ENCODE measurements around the gene SMYD2.
A peak's percentile ranks its signal among the peaks of the same experiment; 100 is the strongest.

The SMYD2 gene, protein sequence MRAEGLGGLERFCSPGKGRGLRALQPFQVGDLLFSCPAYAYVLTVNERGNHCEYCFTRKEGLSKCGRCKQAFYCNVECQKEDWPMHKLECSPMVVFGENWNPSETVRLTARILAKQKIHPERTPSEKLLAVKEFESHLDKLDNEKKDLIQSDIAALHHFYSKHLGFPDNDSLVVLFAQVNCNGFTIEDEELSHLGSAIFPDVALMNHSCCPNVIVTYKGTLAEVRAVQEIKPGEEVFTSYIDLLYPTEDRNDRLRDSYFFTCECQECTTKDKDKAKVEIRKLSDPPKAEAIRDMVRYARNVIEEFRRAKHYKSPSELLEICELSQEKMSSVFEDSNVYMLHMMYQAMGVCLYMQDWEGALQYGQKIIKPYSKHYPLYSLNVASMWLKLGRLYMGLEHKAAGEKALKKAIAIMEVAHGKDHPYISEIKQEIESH

DNA sequence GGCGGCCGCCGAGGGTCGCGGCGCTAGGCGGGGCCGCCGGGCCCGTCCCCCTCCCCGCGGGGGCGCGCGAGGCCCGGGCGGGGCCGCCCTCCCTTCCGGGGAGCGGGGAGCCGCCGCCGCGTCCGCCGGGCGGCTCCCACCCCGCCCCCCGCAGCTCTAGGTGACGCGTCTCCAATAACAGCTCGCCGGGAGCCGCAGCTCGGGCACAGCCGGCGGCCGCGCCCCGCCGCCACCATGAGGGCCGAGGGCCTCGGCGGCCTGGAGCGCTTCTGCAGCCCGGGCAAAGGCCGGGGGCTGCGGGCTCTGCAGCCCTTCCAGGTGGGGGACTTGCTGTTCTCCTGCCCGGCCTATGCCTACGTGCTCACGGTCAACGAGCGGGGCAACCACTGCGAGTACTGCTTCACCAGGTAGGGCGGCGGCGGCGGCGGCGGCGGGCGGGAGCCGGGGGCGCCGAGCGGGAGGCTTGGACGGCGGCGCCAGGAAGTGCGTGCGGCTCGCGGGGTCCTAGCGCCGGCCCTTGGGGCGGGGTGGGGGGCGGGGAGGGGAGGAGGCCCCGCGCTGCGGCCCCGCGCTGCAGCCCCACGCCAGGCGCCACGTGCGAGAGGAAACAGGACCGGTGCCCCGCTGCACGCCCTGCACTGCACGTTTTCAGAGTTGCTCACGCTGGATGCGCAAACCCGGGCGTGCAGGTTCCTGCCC is at the start of gene SMYD2:
TSS of gene SMYD2 (plus strand) at position 139 of the 699 bp plus-strand sequence. CDS start at position 235, 96 bp downstream.
- peak; percentile 51 for DNase-seq (ENCODE audit: low spot score)

DNA sequence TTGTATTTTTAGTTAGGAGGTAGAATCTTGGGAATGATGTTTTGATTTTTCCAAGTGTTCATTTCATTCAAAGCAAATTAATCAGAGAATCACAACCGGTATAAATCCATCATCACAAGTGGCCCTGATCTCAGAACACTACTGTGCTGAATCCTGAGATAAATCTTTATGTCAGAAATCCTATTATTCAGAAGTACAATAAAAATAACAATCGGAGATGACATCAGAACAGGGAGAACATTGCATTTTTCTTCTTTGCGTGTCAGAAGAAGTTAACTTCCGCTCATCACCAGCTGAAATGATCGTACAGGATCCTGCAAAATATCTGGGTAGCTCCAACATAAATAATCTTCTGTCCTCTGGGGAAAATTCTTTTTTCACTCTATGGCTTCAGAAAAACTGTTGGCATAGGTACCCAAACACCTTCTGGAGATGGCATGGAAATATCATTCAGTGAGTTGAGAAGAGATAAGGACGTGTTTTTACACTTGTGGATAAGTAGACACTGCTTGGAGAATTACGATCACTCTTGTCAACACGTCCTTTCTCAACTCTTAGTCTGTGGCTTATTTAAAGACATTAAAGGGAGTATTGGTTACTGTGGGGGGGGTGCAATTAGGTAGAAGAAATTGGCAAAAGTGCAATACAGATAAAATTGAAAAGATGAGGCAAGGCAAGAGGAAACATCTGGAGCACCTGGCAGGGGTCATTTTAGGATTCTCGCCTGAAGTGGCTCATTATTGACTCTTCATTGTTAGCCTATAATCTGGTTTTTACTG is 46.9 kb upstream of the SMYD2 start:
- no peak for DNase-seq (ENCODE audit: low spot score)

DNA sequence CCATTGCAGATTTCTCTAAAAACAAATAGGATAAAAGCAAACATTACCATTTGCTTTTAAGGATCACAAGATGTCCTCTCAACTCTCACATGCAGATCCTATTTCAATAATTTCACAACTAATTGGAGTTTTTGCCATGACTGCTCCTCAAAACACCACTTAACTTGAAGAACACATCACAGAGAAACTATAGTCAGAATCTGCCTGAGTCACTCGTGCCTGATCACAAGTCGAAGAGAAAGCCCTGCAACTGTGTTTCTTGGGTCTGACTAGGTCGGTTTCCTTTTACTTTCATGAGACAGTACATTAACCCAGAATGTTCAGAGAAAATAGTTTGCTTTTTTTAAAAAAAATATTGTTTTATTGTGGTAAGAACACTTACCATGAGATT is 46.3 kb upstream of the SMYD2 start:
- DNase-seq (ENCODE audit: low spot score) = peak; percentile 36

DNA sequence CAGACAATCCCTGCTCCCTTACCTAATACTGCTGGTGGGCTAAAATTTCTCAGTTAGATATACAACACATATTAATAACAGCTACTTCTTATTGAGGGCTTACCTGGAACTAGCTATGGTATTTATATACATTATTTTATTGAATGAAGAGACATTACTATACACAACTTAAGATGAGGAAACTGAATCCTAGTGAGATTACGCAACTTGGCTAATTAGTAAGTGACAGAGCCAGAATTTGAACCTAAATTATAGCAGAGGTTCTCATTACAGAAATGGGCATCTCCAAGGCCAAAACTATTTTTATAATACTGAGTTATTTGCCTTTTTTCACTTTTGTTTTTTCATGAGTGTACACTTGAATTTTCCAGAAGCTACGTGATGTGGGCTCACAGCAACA is 44.5 kb upstream of the SMYD2 start:
- no peak for DNase-seq (ENCODE audit: low spot score)

DNA sequence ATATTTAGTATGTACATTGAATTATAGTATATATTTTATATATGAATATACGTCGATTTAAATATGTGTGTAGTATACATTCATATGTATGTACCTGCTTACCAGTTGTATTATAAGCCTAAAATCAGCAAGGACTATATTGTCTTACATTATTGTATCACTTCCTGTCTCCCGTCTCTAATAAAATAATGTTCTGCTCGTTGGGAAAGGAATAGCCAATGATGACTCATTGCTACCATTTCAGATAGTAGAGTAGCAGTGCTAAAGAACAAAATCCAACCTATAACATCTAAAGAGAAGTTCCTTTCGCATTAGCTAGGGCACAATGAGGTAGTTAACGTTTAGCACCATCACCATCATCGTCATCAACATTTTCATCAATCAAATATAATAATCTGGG is 39.9 kb upstream of the SMYD2 start:
- no peak for DNase-seq (ENCODE audit: low spot score)

DNA sequence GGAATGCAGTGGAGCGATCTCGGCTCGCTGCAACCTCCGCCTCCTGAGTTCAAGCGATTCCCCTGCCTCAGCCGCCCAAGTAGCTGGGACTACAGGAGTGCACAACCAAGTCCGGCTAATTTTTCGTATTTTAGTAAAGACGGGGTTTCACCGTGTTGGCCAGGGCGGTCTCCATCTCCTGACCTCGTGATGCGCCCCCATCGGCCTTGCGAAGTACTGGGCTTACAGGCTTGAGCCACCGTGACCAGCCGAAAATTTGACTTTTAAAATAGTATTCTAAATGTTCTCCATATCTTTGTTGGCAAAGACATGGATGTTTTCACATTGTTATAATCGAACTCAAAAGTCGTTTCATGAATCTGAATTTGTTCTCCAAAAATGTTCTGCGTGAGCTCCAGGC is 36.7 kb upstream of the SMYD2 start:
- DNase-seq (ENCODE audit: low spot score) = no peak

DNA sequence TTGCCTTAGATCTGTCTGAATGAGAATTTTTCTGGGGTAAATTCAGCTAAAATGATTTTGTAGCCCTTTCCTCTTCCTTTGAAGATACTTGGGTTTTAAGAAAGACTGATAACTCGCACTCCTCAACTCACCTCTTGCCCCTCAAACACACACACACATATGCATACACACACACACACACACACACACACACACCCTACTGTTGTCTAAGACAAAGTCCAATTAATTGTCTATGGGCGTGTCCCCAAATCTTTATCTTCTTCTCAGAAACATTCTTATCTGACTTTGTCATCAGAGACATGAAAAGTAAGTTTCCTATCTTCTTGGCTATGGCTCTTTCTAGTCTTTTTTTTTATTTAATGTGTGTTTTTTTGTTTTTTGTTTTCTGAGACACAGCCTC is 36.1 kb upstream of the SMYD2 start:
- DNase-seq (ENCODE audit: low spot score) = no peak

DNA sequence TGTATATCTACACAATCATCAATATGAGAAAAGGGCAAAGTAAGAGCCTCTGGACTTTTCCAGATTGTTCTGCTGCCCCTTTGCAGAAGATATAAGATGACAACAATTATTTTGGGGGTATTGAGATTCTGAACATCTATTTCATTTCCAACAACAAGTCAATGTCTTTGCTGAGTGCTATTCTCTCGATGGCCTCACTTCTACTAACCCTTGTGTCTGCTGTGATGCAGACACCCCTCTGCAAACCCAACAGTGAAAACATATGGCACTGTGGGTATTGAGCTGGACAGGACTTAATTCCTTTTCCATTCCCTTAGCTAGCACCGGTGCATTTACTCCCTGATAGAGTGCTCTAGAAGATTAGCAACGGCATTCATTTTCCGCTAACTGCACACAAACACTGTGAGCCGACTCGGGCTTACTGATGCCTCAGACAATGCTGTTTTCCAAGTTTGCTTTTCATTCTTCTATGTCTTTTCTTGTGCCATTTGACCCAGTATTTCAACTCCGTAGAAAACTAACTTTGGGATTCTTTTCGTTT is 33.4 kb upstream of the SMYD2 start:
- no peak for DNase-seq (ENCODE audit: low spot score)

DNA sequence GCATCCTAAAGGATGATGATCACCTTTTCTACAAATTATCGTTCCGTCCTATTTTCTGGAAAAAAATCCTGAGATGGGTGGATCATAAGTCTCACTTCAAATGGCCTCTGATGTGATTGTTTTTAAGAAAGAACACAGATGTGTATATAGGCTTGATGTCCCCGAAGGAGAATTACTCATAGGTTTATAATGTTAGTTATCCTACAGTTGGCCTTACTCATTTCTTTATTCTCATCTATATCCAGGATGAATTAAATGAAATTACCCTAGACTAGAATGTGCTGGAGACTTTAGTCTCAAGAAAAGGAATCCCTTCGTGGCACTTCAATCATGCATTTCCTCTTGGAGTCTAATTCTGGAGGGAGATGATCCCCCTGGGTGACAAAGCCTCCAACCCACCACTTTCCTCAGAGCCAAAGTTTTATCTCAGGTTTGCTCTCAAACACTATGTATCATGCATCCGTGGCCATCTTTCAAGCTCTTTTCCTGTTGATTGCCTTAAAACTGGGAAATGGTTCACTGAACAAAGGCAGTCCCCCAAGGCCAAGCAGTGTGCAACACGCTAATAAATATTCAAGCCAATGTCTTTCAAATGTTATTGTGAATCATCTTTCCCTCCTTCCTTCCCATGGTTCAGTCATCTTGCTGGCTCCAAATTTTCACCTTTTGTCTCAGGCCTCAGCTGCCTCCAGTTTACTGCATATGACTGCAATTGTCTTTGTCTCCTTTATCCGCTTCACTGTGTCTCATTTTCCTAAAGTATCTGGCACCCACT is 32.5 kb upstream of the SMYD2 start:
- DNase-seq (ENCODE audit: low spot score) = peak; percentile 51

DNA sequence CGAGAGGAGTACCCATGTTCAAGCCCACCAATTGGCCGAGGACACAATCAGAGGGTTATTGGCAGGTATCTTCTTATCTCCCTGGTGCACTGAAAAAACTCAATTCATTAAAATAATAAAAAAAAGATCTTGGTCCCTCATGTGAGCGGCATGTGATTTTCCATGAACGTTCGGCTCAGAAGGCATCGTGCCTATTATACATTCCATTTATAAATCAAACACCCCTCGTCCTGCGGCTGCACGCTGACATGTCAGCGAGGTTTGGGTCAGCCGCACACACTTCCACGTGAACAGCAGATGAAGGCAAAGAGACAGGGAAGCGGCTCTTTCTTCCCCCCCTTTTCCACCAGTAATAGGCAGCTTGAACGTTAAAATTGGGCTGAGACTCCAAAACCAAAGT is 31.3 kb upstream of the SMYD2 start:
- DNase-seq (ENCODE audit: low spot score) = no peak

DNA sequence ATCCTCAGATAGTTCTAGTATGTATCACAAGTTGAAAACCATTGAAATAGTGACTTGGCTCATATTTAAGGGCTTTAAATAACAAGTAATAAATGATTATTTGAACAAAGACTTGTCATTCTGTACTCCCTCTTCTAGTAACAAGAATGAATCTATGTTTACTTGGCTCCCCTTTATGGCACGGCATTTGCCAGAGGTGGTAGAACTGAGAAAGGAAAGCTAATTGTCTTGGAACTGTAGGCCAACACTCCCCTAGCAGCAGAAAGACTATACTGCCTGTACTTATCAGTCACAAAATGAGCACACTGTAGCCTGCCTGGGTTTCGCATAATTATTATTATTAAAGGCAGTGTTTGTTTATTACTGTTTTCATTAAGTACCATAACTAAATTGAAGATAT is 29.6 kb upstream of the SMYD2 start:
- no peak for DNase-seq (ENCODE audit: low spot score)

DNA sequence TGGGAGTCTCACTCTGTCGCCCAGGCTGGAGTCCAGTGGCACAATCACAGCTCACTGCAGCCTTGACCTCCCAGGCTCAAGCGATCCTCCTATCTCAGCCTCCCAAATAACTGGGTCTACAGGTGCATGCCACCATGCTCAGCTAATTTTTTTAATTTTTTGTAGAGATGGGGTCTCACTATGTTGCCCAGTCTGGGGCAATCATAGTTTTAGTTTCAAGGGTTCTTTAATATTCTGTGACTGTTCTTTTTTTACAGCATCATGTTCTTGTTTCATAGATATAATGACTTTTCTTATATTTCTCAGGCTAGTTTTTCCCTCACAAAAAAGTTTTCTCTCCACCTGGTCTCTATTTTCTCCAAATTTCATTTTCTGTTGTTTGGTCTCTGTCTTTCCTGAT is 25.4 kb upstream of the SMYD2 start:
- no peak for DNase-seq (ENCODE audit: low spot score)

DNA sequence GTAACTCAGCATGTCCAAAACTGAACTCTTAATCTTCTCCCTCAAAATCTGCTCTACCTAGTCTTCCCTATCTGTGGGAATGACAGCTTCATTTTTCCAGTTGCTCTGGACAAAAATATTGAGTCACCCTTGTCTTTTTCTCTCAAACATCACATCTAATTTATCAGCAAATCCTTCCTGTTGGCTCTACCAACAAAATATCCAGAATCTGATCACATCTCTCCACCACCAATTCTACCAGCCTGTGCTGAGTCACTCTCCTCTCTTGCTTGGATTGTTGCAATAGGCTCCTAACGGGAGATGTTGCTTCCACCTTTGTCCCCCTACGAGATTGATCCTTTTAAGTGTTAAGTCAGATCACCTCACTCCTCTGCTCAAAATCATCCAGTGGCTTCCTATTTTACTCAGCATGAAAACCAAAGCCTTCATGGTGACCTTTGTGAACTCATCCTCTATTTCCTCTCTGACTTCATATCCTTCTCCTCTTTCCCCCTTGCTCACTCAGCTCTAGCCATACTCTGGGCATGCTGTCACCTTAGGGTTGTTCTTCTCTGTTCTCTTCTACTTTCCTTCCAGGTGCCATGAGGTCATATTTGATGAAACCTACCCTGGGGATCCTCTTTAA is 21.5 kb upstream of the SMYD2 start:
- DNase-seq (ENCODE audit: low spot score) = peak; percentile 50

DNA sequence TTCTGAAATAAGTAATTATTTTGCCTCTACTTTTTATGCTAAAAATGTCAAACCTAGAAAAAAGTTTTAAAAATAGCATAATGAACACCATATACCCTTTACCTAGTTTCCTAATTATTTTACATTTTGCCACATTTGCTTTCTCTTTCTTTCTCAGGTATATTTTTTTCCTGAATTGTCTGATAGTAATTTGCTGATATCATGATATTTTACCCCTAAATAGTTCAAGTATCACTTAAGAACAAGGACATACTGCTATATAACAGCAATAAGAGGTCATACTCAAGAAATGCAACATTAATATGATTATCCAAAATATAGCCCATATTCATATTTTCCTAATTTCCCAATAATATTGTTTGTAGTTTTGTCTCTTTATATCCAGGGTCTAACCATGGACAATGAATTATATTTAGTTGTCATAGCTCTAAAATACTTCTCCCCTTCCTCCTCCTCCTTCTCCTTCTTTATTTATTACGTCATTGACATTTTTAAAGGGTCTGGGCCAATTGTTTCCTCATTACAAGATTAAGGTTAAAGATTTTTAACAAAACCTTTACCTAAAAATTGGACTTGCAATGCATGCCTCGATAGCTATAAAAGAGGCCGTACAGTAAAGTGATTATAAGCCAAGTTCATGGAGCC is 20.3 kb upstream of the SMYD2 start:
- no peak for DNase-seq (ENCODE audit: low spot score)

DNA sequence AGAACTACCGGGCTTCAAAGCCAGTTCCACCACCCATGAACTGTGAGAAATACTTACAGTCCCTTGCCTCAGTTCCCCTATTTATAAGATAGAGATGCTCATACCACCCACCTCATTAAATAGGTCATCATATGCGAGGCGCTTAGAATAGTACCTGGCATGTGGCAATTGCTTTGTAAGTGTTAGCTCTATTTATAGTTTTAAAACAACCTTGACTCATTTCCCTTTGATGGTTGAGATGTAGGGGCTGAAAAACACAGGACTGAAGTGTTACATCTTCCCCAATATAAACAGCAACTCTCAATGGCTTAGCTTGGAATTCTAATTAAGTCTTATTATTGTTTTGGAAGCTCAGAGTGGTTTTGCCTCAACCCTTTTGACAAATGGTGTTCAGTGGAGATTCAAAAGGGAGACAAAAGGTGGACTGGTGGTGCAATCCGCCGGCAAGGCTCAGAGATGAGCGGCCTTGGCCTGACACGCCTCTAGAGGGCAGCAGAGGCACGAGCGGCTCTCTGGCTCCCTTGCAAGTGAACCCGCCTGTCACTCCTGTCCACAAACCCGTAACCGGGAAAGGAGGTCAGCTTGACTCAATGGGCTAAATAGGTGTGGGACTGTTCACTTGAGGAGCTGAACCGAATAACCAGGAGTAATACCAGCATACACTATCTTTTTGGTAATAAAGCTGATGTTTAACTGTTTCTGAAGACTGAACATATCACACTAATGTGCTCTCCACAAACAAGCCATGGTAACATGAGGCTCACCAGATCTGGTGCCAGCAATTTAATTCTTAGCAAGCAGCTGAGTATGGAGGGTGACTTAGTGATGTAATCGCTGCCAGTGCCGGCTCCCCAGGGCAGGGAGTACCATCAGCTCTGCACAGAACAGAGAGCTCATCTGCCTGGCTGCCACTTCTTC is 19.5 kb upstream of the SMYD2 start:
- peak; percentile 92 for DNase-seq (ENCODE audit: low spot score)

DNA sequence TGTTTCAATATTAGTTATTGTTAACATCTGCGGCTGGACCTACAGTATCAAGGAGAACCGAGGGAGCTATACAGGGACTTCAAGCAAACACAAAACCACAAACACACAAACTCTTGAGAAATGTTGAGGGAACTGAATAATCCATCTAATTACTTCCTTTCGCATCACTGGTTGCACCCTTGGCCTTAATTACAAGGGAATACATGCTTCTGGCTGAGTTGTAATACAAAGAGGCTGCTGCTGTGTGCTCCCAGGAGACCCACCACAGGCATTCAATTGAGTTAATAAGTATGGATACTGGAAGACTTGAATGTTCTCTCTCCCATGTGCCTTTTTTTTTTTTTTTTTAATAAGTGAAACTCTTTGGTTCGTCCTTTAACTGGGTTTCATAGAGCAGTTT is 16.8 kb upstream of the SMYD2 start:
- DNase-seq (ENCODE audit: low spot score) = no peak

DNA sequence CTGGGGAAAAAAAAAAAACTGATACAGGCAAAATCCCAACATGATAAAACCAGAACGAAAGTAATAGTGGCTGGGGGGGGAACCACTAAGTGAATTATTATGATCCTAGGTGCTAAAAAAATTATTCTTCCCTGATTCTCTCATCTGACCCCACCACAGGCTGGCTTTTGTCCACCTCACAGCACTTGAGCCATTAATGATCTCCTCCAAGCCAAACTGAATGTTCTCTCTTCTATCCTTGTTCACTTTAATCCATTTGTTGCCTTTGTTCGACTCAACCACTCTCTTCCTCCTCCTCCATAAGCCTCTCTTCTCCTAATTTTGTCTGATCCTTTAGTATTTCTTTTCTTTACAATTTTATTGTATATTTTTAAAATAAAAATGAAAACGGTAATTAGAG is 16.0 kb upstream of the SMYD2 start:
- DNase-seq (ENCODE audit: low spot score) = no peak

DNA sequence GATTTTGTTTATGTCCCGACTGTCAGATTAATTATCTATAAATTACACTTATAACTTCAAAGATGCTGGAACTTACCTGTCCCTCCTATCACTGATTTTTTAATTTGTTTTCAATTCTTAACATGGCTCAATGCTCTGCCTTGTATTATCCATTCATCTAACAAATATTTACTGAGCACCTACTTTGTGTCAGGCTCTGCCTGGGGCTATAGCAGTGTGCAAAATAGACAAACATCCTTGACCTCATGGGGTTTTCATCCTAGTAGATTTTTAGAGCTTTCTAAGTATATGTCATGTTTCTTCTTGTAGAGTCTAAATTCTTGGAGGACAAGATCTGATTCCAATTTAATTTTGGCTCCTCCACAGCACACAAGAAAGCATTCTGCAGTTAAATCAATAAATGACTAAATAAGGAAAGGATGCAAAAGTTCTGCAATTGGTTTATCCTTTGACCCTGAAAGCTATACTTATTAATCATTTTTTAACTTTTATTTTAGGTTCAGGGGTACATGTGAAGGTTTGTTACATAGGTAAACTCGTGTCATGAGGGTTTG is 10.8 kb upstream of the SMYD2 start:
- DNase-seq (ENCODE audit: low spot score) = no peak

DNA sequence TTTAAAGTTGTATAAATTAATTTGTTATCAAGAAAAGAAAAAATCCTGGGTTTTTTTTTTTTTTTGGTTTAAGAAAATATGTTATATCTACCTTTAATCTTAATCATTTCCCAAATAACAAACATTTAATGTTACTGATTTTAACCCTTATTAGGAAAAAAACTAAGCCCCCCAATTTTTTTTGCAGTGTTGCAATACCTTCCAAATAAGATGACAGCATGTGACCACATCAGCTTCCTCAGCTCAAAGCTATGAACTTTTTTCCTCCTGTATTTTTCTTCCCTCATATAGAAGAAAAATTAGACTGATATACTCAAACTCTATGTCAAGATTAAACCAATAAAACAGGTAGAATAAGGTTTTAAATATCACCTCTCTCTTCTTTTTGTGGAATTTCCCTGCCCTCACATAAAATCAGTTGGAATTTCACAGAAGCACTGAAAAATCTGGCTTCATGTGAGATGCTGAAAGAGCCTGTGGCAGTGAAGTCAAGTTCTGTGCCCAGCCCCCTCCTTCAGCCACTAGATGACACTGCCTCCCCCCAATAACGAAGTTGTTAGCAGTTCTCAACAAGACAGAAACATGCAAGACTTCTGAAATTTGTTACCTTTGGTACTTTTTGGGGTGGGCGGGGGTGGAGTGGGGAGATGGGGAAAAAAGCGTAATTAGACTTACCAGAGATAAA is 9.6 kb upstream of the SMYD2 start:
- no peak for DNase-seq (ENCODE audit: low spot score)

Measured in kidney capillary endothelial cell (primary cell).